PC-9 (cell line): ENCODE results near the gene CASTOR2. TPM values are rescaled to one million over a fixed set of nuclear protein-coding genes. Genes with fewer than 3 reads are reported as not detected.

Source experiments
- BruUV-seq: library from RNA; stranded (reverse); fragments of 400-500 nt; replicated peaks from 2 replicates; lab custom pipeline; 2021; lab: Mats Ljungman, UMichigan
- CTCF ChIA-PET: fragments of 300-600 bp; sonication (Branson Sonifier 250); formaldehyde crosslinking; loops from one replicate; lab custom pipeline; 2022; ENCODE audit warnings: antibody characterized with exemption; lab: Charles Lee
- POLR2A ChIA-PET: fragments of 300-600 bp; sonication (Branson Sonifier 250); formaldehyde crosslinking; loops from one replicate; lab custom pipeline; 2022; ENCODE audit warnings: antibody characterized with exemption; ENCODE audit not compliant: unreplicated experiment; lab: Charles Lee
- DNase-seq, 2 experiments: peaks; one replicate each; pipeline versions ENCODE4 v3.0.0 to v3.0.0-alpha.2; 2015 to 2022; ENCODE audit warnings: mixed read lengths in 1 of 2
- H2AFZ ChIP-seq: fragments of 200-600 bp; sonication (generic); 2 replicates; pipeline ENCODE4 v1.8.1; 2017; ENCODE audit warnings: antibody characterized with exemption
- H3F3A ChIP-seq: fragments of 200-600 bp; sonication (generic); 2 replicates; pipeline ENCODE4 v1.8.1; 2017; ENCODE audit warnings: antibody characterized with exemption, mild to moderate bottlenecking, low read depth; ENCODE audit not compliant: insufficient read depth
- H3K27ac ChIP-seq: fragments of 200-600 bp; sonication (generic); 2 replicates; pipeline ENCODE4 v1.6.1; 2016; ENCODE audit warnings: mixed run types
- H3K27me3 ChIP-seq: fragments of 200-600 bp; sonication (generic); 2 replicates; pipeline ENCODE4 v1.6.1; 2016; ENCODE audit warnings: low read depth, mixed run types; ENCODE audit not compliant: insufficient read depth
- H3K36me3 ChIP-seq: fragments of 200-600 bp; sonication (generic); 2 replicates; pipeline ENCODE4 v1.6.1; 2016; ENCODE audit warnings: low read depth, mixed run types
- H3K4me1 ChIP-seq: fragments of 200-600 bp; sonication (generic); replicated peaks from 2 replicates; pipeline ENCODE4 v1.6.1; 2016; ENCODE audit warnings: mixed run types; ENCODE audit not compliant: insufficient read depth
- H3K4me2 ChIP-seq: fragments of 200-600 bp; sonication (generic); 2 replicates; pipeline ENCODE4 v1.6.1; 2017; ENCODE audit warnings: mixed run types
- H3K4me3 ChIP-seq: fragments of 200-600 bp; sonication (generic); 2 replicates; pipeline ENCODE4 v1.6.1; 2016; ENCODE audit warnings: mixed run types
- H3K79me2 ChIP-seq: fragments of 200-600 bp; sonication (generic); 2 replicates; pipeline ENCODE4 v1.6.1; 2017; ENCODE audit warnings: low read depth, mixed run types
- H3K9me2 ChIP-seq: fragments of 200-600 bp; sonication (generic); 2 replicates; pipeline ENCODE4 v1.8.1; 2017; ENCODE audit warnings: mild to moderate bottlenecking; ENCODE audit not compliant: insufficient read depth
- H3K9me3 ChIP-seq: fragments of 200-600 bp; sonication (generic); 2 replicates; pipeline ENCODE4 v1.8.1; 2016; ENCODE audit warnings: low read depth; ENCODE audit not compliant: insufficient read depth
- H4K20me1 ChIP-seq: fragments of 200-600 bp; sonication (generic); 2 replicates; pipeline ENCODE4 v1.8.1; 2017; ENCODE audit not compliant: insufficient read depth
- EZH2 ChIP-seq: fragments of 200-600 bp; sonication (generic); IDR thresholded peaks from 2 replicates; pipeline ENCODE4 v1.8.0; 2017; ENCODE audit warnings: antibody characterized with exemption, low read depth
- intact Hi-C: fragments of 100-400 bp; cut with micrococcal nuclease; formaldehyde crosslinking; loops from one replicate; pipeline ENCODE4 v1.10.0; 2022; ENCODE audit not compliant: unreplicated experiment
- total RNA-seq: library from RNA; stranded (reverse); gene quantifications from 2 replicates; pipeline ENCODE4 v1.2.3, GENCODE V29; 2021
- TF ChIP-seq, protein P1 (sequence below): fragments of 200-600 bp; sonication (generic); conservative IDR thresholded peaks from 2 replicates; pipeline ENCODE4 v1.6.1; 2017; ENCODE audit warnings: mixed run types, antibody characterized with exemption, mild to moderate bottlenecking, moderate library complexity

Gene CASTOR2
- total RNA-seq, 1 experiment from 2014 or later, result 49.1 TPM

GRCh38 chr7:75049817-75050216, 85.3 kb downstream of the CASTOR2 start:
- DNase-seq, result no peak
- no peaks in the 10 kb centered on the region for H3K9me3 ChIP-seq
- H3F3A ChIP-seq, result no peaks in the 10 kb centered on the region
- 0 out of 2 replicates have a peak, but pooled peaks cover 3% of the 10 kb centered on the region for H3K36me3 ChIP-seq
- no peaks in the 10 kb centered on the region for H4K20me1 ChIP-seq
- ChIA-PET CTCF (no interaction called here), POLR2A (no interaction called here)
- no peak overlapping the region for H2AFZ ChIP-seq
- no peak overlapping the region for H3K4me3 ChIP-seq
- no peaks in the 10 kb centered on the region for H3K9me2 ChIP-seq
- no peak for TF ChIP-seq EZH2
- TF ChIP-seq, protein P1, sequence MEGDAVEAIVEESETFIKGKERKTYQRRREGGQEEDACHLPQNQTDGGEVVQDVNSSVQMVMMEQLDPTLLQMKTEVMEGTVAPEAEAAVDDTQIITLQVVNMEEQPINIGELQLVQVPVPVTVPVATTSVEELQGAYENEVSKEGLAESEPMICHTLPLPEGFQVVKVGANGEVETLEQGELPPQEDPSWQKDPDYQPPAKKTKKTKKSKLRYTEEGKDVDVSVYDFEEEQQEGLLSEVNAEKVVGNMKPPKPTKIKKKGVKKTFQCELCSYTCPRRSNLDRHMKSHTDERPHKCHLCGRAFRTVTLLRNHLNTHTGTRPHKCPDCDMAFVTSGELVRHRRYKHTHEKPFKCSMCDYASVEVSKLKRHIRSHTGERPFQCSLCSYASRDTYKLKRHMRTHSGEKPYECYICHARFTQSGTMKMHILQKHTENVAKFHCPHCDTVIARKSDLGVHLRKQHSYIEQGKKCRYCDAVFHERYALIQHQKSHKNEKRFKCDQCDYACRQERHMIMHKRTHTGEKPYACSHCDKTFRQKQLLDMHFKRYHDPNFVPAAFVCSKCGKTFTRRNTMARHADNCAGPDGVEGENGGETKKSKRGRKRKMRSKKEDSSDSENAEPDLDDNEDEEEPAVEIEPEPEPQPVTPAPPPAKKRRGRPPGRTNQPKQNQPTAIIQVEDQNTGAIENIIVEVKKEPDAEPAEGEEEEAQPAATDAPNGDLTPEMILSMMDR, result no peak
- H3K27me3 ChIP-seq, result no peaks in the 10 kb centered on the region
- no peak overlapping the region for H3K4me2 ChIP-seq
- intact Hi-C loops, result no loop called here
- H3K27ac ChIP-seq, result no peak overlapping the region
- H3K79me2 ChIP-seq, result no peaks in the 10 kb centered on the region
- BruUV-seq, result no TSS peak
- H3K4me1 ChIP-seq, result no peaks in the 10 kb centered on the region

GRCh38 chr7:75050501-75050900, 86.0 kb downstream of the CASTOR2 start:
- no peaks in the 10 kb centered on the region for H3K27me3 ChIP-seq
- no peak for DNase-seq
- intact Hi-C loops, result no loop called here
- H3K4me2 ChIP-seq, result no peak overlapping the region
- no peaks in the 10 kb centered on the region for H3F3A ChIP-seq
- no peaks in the 10 kb centered on the region for H3K4me1 ChIP-seq
- no peaks in the 10 kb centered on the region for H4K20me1 ChIP-seq
- no peak overlapping the region for H3K4me3 ChIP-seq
- no peaks in the 10 kb centered on the region for H3K79me2 ChIP-seq
- TF ChIP-seq, protein P1, result no peak
- TF ChIP-seq EZH2, result no peak
- no peak overlapping the region for H2AFZ ChIP-seq
- H3K36me3 ChIP-seq, result 0 out of 2 replicates have a peak, but pooled peaks cover 3% of the 10 kb centered on the region
- no TSS peak for BruUV-seq
- H3K27ac ChIP-seq, result no peak overlapping the region
- no peaks in the 10 kb centered on the region for H3K9me3 ChIP-seq
- ChIA-PET POLR2A (no interaction called here), CTCF (no interaction called here)
- no peaks in the 10 kb centered on the region for H3K9me2 ChIP-seq

DNA sequence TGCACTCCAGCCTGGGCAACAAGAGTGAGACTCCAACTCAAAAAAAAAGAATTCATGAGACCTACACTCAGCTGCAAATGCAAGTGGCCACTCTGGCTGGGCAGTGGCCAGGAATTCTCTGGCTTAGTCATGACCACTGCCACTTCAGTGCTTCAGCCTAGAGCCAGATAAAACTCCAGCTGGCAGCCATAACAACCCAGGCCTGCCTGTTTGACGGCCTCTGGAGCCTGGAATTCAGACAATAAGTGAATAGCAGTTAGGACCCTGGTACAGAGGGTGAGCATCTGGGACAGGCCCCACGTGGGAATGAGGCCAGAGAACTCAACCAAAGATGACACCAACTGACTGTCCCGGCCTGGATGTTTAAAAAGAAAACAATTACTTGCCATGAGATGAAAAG, 90.2 kb downstream of the CASTOR2 start:
- H3K36me3 ChIP-seq, result no peaks in the 10 kb centered on the region
- DNase-seq, result peak in 1 of 2 experiments; percentile 35
- CTCF ChIA-PET, result no interaction called here

More for the DNA sequence above, 90.2 kb downstream of the CASTOR2 start:
- no peaks in the 10 kb centered on the region for H3K9me2 ChIP-seq
- H4K20me1 ChIP-seq, result no peaks in the 10 kb centered on the region
- H3K27ac ChIP-seq, result no peak overlapping the region
- intact Hi-C loops, result no loop called here
- H3K4me2 ChIP-seq, result no peak overlapping the region
- H2AFZ ChIP-seq, result no peak overlapping the region
- H3K4me3 ChIP-seq, result no peak overlapping the region
- no peaks in the 10 kb centered on the region for H3K27me3 ChIP-seq
- H3K9me3 ChIP-seq, result no peaks in the 10 kb centered on the region
- POLR2A ChIA-PET, result no interaction called here
- no peak for TF ChIP-seq EZH2
- TF ChIP-seq, protein P1, result no peak
- no peaks in the 10 kb centered on the region for H3K79me2 ChIP-seq
- H3K4me1 ChIP-seq, result no peaks in the 10 kb centered on the region
- no peaks in the 10 kb centered on the region for H3F3A ChIP-seq
- BruUV-seq, result no TSS peak
